ENCODE results near the gene NAALADL2. TPM values are rescaled to one million over a fixed set of nuclear protein-coding genes. Genes with fewer than 3 reads are reported as not detected.
A peak's percentile ranks its signal among the peaks of the same experiment; 100 is the strongest.

Gene NAALADL2
- total and polyA plus RNA-seq, 2 of the 4 experiments (the other 2 are of a cell fraction), result 3.8 to 19.2 TPM

- Histone ChIP-seq H3K9me1 (ENCODE audit: insufficient read depth, low read length) (peaks cover 5% of the 10 kb centered on the region; the same call in 1 of the 2 replicates), H3K36me3 (ENCODE audit: control insufficient read depth, insufficient read depth, low read length) (no peaks in the 10 kb centered on the region), H2AK5ac (ENCODE audit: low read depth, low read length) (no peak overlapping the region), H2AK9ac (replicated peaks; ENCODE audit: low read depth, low read length, poor library complexity) (no peak overlapping the region), H2BK5ac (ENCODE audit: low read depth, low read length, poor library complexity, severe bottlenecking) (peak overlapping the region; percentile 100), H3K18ac (ENCODE audit: low read depth, low read length) (peak overlapping the region; percentile 79; the same call in 1 of the 2 replicates), H4K20me1 (ENCODE audit: insufficient read depth, low read length) (no peaks in the 10 kb centered on the region), H3K27me3 (ENCODE audit: control insufficient read depth, insufficient read depth, low read length) (no peaks in the 10 kb centered on the region), H3K4me2 (ENCODE audit: low read depth, low read length) (no peak overlapping the region), H3K4me1 (ENCODE audit: control insufficient read depth, insufficient read depth, low read length) (peaks cover 24% of the 10 kb centered on the region), H3K27ac (ENCODE audit: insufficient read depth, low read length) (no peak overlapping the region), H3K4ac (ENCODE audit: low read depth, low read length) (peak overlapping the region; percentile 94; the same call in 1 of the 2 replicates), H3K4me3 (ENCODE audit: insufficient read depth, low read depth, low read length) (no peak overlapping the region), H3K23ac (ENCODE audit: low read depth, low read length) (no peak overlapping the region), H2BK15ac (ENCODE audit: low read depth, low read length) (peak overlapping the region; percentile 89; the same call in 1 of the 3 replicates), H3K9ac (ENCODE audit: low read depth, low read length) (no peak overlapping the region), H3K56ac (ENCODE audit: extremely low read depth, insufficient read depth, low read length) (no peak overlapping the region), H2AFZ (replicated peaks; ENCODE audit: low read length, poor library complexity) (no peak overlapping the region), H2BK120ac (ENCODE audit: low read depth, low read length) (peak overlapping the region; percentile 98; the same call in 1 of the 2 replicates), H3K79me1 (ENCODE audit: low read depth in 1 of 2, low read length in 2 of 2) (peaks cover 0 to 20% of the 10 kb centered on the region in 2 experiments; a peak in 1 of 4 replicates), H4K91ac (ENCODE audit: insufficient read depth, low read depth, low read length) (peak overlapping the region; percentile 84; the same call in 1 of the 2 replicates), H3K9me3 (ENCODE audit: control insufficient read depth, insufficient read depth, low read length) (peaks cover 2% of the 10 kb centered on the region; the same call in 1 of the 2 replicates), H2BK20ac (ENCODE audit: low read depth, low read length) (peak overlapping the region; percentile 65; the same call in 1 of the 2 replicates), H4K8ac (ENCODE audit: low read depth in 2 of 2, low read length in 2 of 2) (peak overlapping the region; percentile 33 to 65; a peak in 2 of 4 replicates), H3K14ac (replicated peaks; ENCODE audit: low read depth, low read length) (no peak overlapping the region; the same call in 1 of the 2 replicates), H4K5ac (ENCODE audit: low read depth, low read length) (peak overlapping the region; percentile 79; the same call in 1 of the 2 replicates)
- CTCF ChIA-PET, result no interaction called here
- no peak for DNase-seq
- intact Hi-C loops (cut with micrococcal nuclease), result no loop called here
- no CpG with 5 or more reads among the region's 1 CpG for WGBS, 2 experiments (ENCODE audit: extremely low coverage in 2 of 2, insufficient read length in 1 of 2)
- no peak for ATAC-seq (ENCODE audit: low read depth)
- in situ Hi-C loops (cut with MboI; ENCODE audit: low sequenced_read_pairs), result loop anchor here (10.0 kb wide), 1 partner anchor 508 kb away; no protein-coding TSS in a partner anchor
- POLR2A ChIA-PET (ENCODE audit: unreplicated experiment), result no interaction called here
- no TSS peak for BruUV-seq (replicated peaks)
- TF ChIP-seq CHD1 (IDR thresholded peaks at IDR 0.05; ENCODE audit: low read depth, low read length) (no peak), CTCF (conservative IDR thresholded peaks at IDR 0.05; ENCODE audit: low read depth, low read length) (no peak), CEBPB (IDR thresholded peaks at IDR 0.05; ENCODE audit: low read depth, low read length) (no peak), FOS (IDR thresholded peaks at IDR 0.05; ENCODE audit: low read depth, low read length) (no peak), MAFK (IDR thresholded peaks at IDR 0.05; ENCODE audit: low read depth, low read length) (no peak), BHLHE40 (IDR thresholded peaks at IDR 0.05; ENCODE audit: low read depth, low read length) (no peak), USF2 (IDR thresholded peaks at IDR 0.05; ENCODE audit: low read depth, low read length) (no peak), MAZ (IDR thresholded peaks at IDR 0.05; ENCODE audit: borderline replicate concordance, low read depth, low read length) (no peak), POLR2A (IDR thresholded peaks at IDR 0.05; ENCODE audit: low read depth, low read length) (no peak), RCOR1 (IDR thresholded peaks at IDR 0.05; ENCODE audit: insufficient replicate concordance, low read length) (no peak), MXI1 (IDR thresholded peaks at IDR 0.05; ENCODE audit: borderline replicate concordance, low read depth, low read length) (no peak), RAD21 (IDR thresholded peaks at IDR 0.05; ENCODE audit: low read length) (no peak), RFX5 (IDR thresholded peaks at IDR 0.05; ENCODE audit: low read depth, low read length) (no peak), SMC3 (IDR thresholded peaks at IDR 0.05; ENCODE audit: low read depth, low read length) (no peak), NFE2L2 (IDR thresholded peaks at IDR 0.05; ENCODE audit: low read depth, low read length) (no peak)
- TF ChIP-seq, protein P1, sequence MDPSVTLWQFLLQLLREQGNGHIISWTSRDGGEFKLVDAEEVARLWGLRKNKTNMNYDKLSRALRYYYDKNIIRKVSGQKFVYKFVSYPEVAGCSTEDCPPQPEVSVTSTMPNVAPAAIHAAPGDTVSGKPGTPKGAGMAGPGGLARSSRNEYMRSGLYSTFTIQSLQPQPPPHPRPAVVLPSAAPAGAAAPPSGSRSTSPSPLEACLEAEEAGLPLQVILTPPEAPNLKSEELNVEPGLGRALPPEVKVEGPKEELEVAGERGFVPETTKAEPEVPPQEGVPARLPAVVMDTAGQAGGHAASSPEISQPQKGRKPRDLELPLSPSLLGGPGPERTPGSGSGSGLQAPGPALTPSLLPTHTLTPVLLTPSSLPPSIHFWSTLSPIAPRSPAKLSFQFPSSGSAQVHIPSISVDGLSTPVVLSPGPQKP (IDR thresholded peaks at IDR 0.05; ENCODE audit: borderline replicate concordance, low read depth, low read length), result no peak
- dilution Hi-C loops (cut with HindIII; ENCODE audit: low sequenced_read_pairs, unreplicated experiment), result no loop called here
These were observed 93.9 kb downstream of the NAALADL2 start for GRCh38 chr3:174953068-174953467.

All from IMR-90 (cell line).